GM23338 (cell line): ENCODE data around the gene HCFC2. TPM values are rescaled to one million over a fixed set of nuclear protein-coding genes. Genes with fewer than 3 reads are reported as not detected.

Source experiments
- ATAC-seq: fragments of 200-7000 bp; cut with Tn5 transposase; 3 replicates; pipeline ENCODE4 v1.9.1; 2020
- DNase-seq: peaks from one replicate; pipeline ENCODE4 v3.0.0-alpha.2; 2015; ENCODE audit warnings: low spot score
- H2AFZ ChIP-seq: fragments of 200-600 bp; sonication (generic); 2 replicates; pipeline ENCODE4 v1.8.0; 2016; ENCODE audit warnings: antibody characterized with exemption, mild to moderate bottlenecking, moderate library complexity
- H3F3A ChIP-seq: fragments of 200-600 bp; sonication (generic); replicated peaks from 2 replicates; pipeline ENCODE4 v1.8.0; 2017; ENCODE audit warnings: antibody characterized with exemption, mixed run types, low read depth
- H3K27ac ChIP-seq: fragments of 200-600 bp; sonication (generic); 2 replicates; pipeline ENCODE4 v1.6.1; 2016; ENCODE audit warnings: low read depth
- H3K27me3 ChIP-seq: fragments of 200-600 bp; sonication (generic); 2 replicates; pipeline ENCODE4 v1.8.0; 2016; ENCODE audit warnings: mild to moderate bottlenecking, mixed run types, moderate library complexity; ENCODE audit not compliant: insufficient read depth
- H3K36me3 ChIP-seq: fragments of 200-600 bp; sonication (generic); 2 replicates; pipeline ENCODE4 v1.8.0; 2016; ENCODE audit warnings: mild to moderate bottlenecking; ENCODE audit not compliant: insufficient read depth
- H3K4me1 ChIP-seq: fragments of 200-600 bp; sonication (generic); 2 replicates; pipeline ENCODE4 v1.8.0; 2016; ENCODE audit warnings: mild to moderate bottlenecking, moderate library complexity; ENCODE audit not compliant: insufficient read depth
- H3K4me2 ChIP-seq: fragments of 200-600 bp; sonication (generic); 2 replicates; pipeline ENCODE4 v1.7.1; 2017; ENCODE audit warnings: mixed run types
- H3K4me3 ChIP-seq: fragments of 200-600 bp; sonication (generic); 2 replicates; pipeline ENCODE4 v1.6.1; 2016; ENCODE audit warnings: mixed run types
- H3K79me2 ChIP-seq: fragments of 200-600 bp; sonication (generic); replicated peaks from 2 replicates; pipeline ENCODE4 v1.8.0; 2017; ENCODE audit warnings: mild to moderate bottlenecking; ENCODE audit not compliant: insufficient read depth
- H3K9me2 ChIP-seq: fragments of 200-600 bp; sonication (generic); 2 replicates; pipeline ENCODE4 v1.8.0; 2017; ENCODE audit not compliant: insufficient read depth
- H4K20me1 ChIP-seq: fragments of 200-600 bp; sonication (generic); replicated peaks from 2 replicates; pipeline ENCODE4 v1.8.0; 2017; ENCODE audit warnings: mild to moderate bottlenecking; ENCODE audit not compliant: insufficient read depth
- H3K27ac Mint-ChIP-seq: 2 replicates; pipeline ENCODE4 v1.8.0; 2020; ENCODE audit warnings: inconsistent platforms, mild to moderate bottlenecking, moderate library complexity, mixed read lengths
- H3K27me3 Mint-ChIP-seq: 3 replicates; pipeline ENCODE4 v1.8.0; 2022; ENCODE audit warnings: low read depth, mild to moderate bottlenecking, moderate library complexity, mixed read lengths, inconsistent platforms; ENCODE audit not compliant: insufficient read depth, poor library complexity
- H3K36me3 Mint-ChIP-seq: 3 replicates; pipeline ENCODE4 v1.8.0; 2021; ENCODE audit warnings: low read depth, mild to moderate bottlenecking, inconsistent platforms, moderate library complexity, mixed read lengths
- H3K4me1 Mint-ChIP-seq: 3 replicates; pipeline ENCODE4 v1.8.0; 2020; ENCODE audit warnings: mild to moderate bottlenecking, inconsistent platforms, mixed read lengths
- H3K4me3 Mint-ChIP-seq: 3 replicates; pipeline ENCODE4 v1.8.0; 2021; ENCODE audit warnings: moderate library complexity, mild to moderate bottlenecking, inconsistent platforms, mixed read lengths
- H3K9me3 Mint-ChIP-seq: 3 replicates; pipeline ENCODE4 v1.8.0; 2020; ENCODE audit warnings: moderate library complexity, mild to moderate bottlenecking, inconsistent platforms, mixed read lengths
- CREB1 ChIP-seq: fragments of 250-450 bp; sonication (Bioruptor Pico); IDR thresholded peaks from 2 replicates; pipeline ENCODE4 v1.5.0; 2020; ENCODE audit warnings: low read depth, mild to moderate bottlenecking, moderate library complexity
- CTCF ChIP-seq, 2 experiments: fragments of 200-600 bp in 1 of 2; sonication (generic) in 1 of 2; conservative IDR thresholded peaks; 2 replicates each; pipeline versions ENCODE4 v1.5.1 to v1.6.1; 2016 to 2017; ENCODE audit warnings: antibody characterized with exemption in 2 of 2, low read depth in 2 of 2, mild to moderate bottlenecking in 2 of 2, moderate library complexity in 1 of 2
- ETS1 ChIP-seq: IDR thresholded peaks from 2 replicates; pipeline ENCODE4 v1.6.1; 2016; ENCODE audit warnings: antibody characterized with exemption
- EZH2 ChIP-seq: fragments of 200-600 bp; sonication (generic); IDR thresholded peaks from one replicate; pipeline ENCODE4 v1.8.0; 2017; ENCODE audit warnings: antibody characterized with exemption, mild to moderate bottlenecking, low read depth; ENCODE audit not compliant: unreplicated experiment
- EZH2phosphoT487 ChIP-seq: fragments of 200-600 bp; sonication (generic); IDR thresholded peaks from one replicate; pipeline ENCODE4 v1.8.1; 2018; ENCODE audit warnings: antibody characterized with exemption; ENCODE audit not compliant: unreplicated experiment
- POLR2AphosphoS5 ChIP-seq: IDR thresholded peaks from 2 replicates; pipeline ENCODE4 v1.6.1; 2016; ENCODE audit warnings: antibody characterized with exemption, low read depth
- REST ChIP-seq: IDR thresholded peaks from one replicate; pipeline ENCODE4 v1.6.1; 2018; ENCODE audit warnings: antibody characterized with exemption; ENCODE audit not compliant: unreplicated experiment
- ZNF114 ChIP-seq: fragments of 250-450 bp; sonication (Bioruptor Pico); IDR thresholded peaks from 2 replicates; pipeline ENCODE4 v1.5.0; 2020; ENCODE audit warnings: mild to moderate bottlenecking, moderate library complexity
- ZNF331 ChIP-seq: fragments of 250-450 bp; sonication (Bioruptor Pico); IDR thresholded peaks from 2 replicates; pipeline ENCODE4 v1.5.0; 2020; ENCODE audit warnings: low read depth, mild to moderate bottlenecking, moderate library complexity
- ZNF462 ChIP-seq: fragments of 250-450 bp; sonication (Bioruptor Pico); IDR thresholded peaks from 2 replicates; pipeline ENCODE4 v1.5.0; 2020; ENCODE audit warnings: mild to moderate bottlenecking, moderate library complexity
- polyA plus RNA-seq: library from polyadenylated mRNA; unstranded; fragments of >200 nt; fragmentation: Nextera tagmentation; extraction: Ambion mirVana; gene quantifications from 2 replicates; pipeline ENCODE4 v1.2.1, GENCODE V29; 2016
- total RNA-seq: library from RNA; depleted of rRNA; stranded (reverse); fragments of >200 nt; shearing (Covaris generic); gene quantifications from 2 replicates; pipeline ENCODE4 v1.2.3, GENCODE V29; 2014

Gene HCFC2
- total and polyA plus RNA-seq, 2 experiments from 2014 or later: 1.9 to 2.5 TPM

- Mint-ChIP-seq H3K36me3 (peaks cover 5% of the 10 kb centered on the region), H3K9me3 (no peaks in the 10 kb centered on the region), H3K27me3 (peaks cover 2% of the 10 kb centered on the region), H3K4me3 (no peak overlapping the region), H3K27ac (no peak overlapping the region), H3K4me1 (no peaks in the 10 kb centered on the region)
- TF ChIP-seq EZH2 (no peak), POLR2AphosphoS5 (no peak)
- Histone ChIP-seq H2AFZ (no peak overlapping the region), H3K4me1 (no peaks in the 10 kb centered on the region), H3K27ac (no peak overlapping the region), H4K20me1 (no peaks in the 10 kb centered on the region), H3K9me2 (no peaks in the 10 kb centered on the region), H3F3A (no peaks in the 10 kb centered on the region), H3K36me3 (no peaks in the 10 kb centered on the region), H3K4me2 (no peak overlapping the region), H3K79me2 (no peaks in the 10 kb centered on the region), H3K27me3 (no peaks in the 10 kb centered on the region), H3K4me3 (no peak overlapping the region)
- DNase-seq (no peak), ATAC-seq (no peak)
Observed at GRCh38 chr12:104095289-104095688, 31.0 kb downstream of the HCFC2 start.

- no peaks in the 10 kb centered on the region for H3K79me2 ChIP-seq
- H3K4me2 ChIP-seq: no peak overlapping the region
- H3K4me1 ChIP-seq: no peaks in the 10 kb centered on the region
- no peaks in the 10 kb centered on the region for H4K20me1 ChIP-seq
- H3K36me3 ChIP-seq: no peaks in the 10 kb centered on the region
- no peaks in the 10 kb centered on the region for H3K9me2 ChIP-seq
- H3F3A ChIP-seq: no peaks in the 10 kb centered on the region
- no peak overlapping the region for H3K27ac ChIP-seq
- DNase-seq: no peak
- no peak overlapping the region for H2AFZ ChIP-seq
- Mint-ChIP-seq H3K27me3 (peaks cover 2% of the 10 kb centered on the region), H3K4me1 (no peaks in the 10 kb centered on the region), H3K9me3 (no peaks in the 10 kb centered on the region), H3K27ac (no peak overlapping the region), H3K4me3 (no peak overlapping the region), H3K36me3 (peaks cover 5% of the 10 kb centered on the region)
- H3K4me3 ChIP-seq: no peak overlapping the region
- H3K27me3 ChIP-seq: no peaks in the 10 kb centered on the region
- no peak for ATAC-seq
- no peak for TF ChIP-seq EZH2phosphoT487
- no peak for TF ChIP-seq REST
- no peak for TF ChIP-seq CTCF (conservative IDR thresholded peaks at IDR 0.05; ENCODE audit: low read depth in 2 of 2)
- no peak for TF ChIP-seq ETS1
- TF ChIP-seq ZNF331 (CRISPR knock-in tag): no peak
- TF ChIP-seq ZNF114 (CRISPR knock-in tag): no peak
- no peak for TF ChIP-seq CREB1
- no peak for TF ChIP-seq ZNF462 (CRISPR knock-in tag)
Observed at GRCh38 chr12:104097954-104098353, 33.6 kb downstream of the HCFC2 start.
